ENCODE data around the gene ERAS.

ERAS gene

GRCh38 chrX:48823053-48823452, 3.3 kb upstream of the ERAS start:
- no peak for DNase-seq (ENCODE audit: low read depth in 2 of 2)
- H3K4me3 ChIP-seq (replicated peaks in 1 of 2; ENCODE audit: low read depth in 2 of 2, low read length in 2 of 2), result no peak overlapping the region
- no peak for TF ChIP-seq CTCF (IDR thresholded peaks at IDR 0.05; ENCODE audit: low read depth, low read length)

- no peak overlapping the region for H3K4me3 ChIP-seq (replicated peaks in 1 of 2; ENCODE audit: low read depth in 2 of 2, low read length in 2 of 2)
- DNase-seq (ENCODE audit: low read depth in 2 of 2), result no peak
- no peak for TF ChIP-seq CTCF (IDR thresholded peaks at IDR 0.05; ENCODE audit: low read depth, low read length)
Observed at GRCh38 chrX:48824066-48824465, 2.2 kb upstream of the ERAS start.

GRCh38 chrX:48826876-48827653, 752 bp downstream of the ERAS start:
- DNase-seq (ENCODE audit: low read depth in 2 of 2), result no peak
- TF ChIP-seq CTCF (IDR thresholded peaks at IDR 0.05; ENCODE audit: low read depth, low read length), result no peak
- no peak overlapping the region for H3K4me3 ChIP-seq (replicated peaks in 1 of 2; ENCODE audit: low read depth in 2 of 2, low read length in 2 of 2)

- TF ChIP-seq CTCF (IDR thresholded peaks at IDR 0.05; ENCODE audit: low read depth, low read length), result no peak
- H3K4me3 ChIP-seq (replicated peaks in 1 of 2; ENCODE audit: low read depth in 2 of 2, low read length in 2 of 2), result no peak overlapping the region
- no peak for DNase-seq (ENCODE audit: low read depth in 2 of 2)
Observed at GRCh38 chrX:48827654-48827968, 1.3 kb downstream of the ERAS start.

GRCh38 chrX:48829016-48829735, 2.9 kb downstream of the ERAS start:
- TF ChIP-seq CTCF (IDR thresholded peaks at IDR 0.05; ENCODE audit: low read depth, low read length), result no peak
- DNase-seq (ENCODE audit: low read depth in 2 of 2), result no peak

GRCh38 chrX:48831136-48831908, 5.0 kb downstream of the ERAS start:
- TF ChIP-seq CTCF (IDR thresholded peaks at IDR 0.05; ENCODE audit: low read depth, low read length), result no peak
- no peak overlapping the region for H3K4me3 ChIP-seq (replicated peaks in 1 of 2; ENCODE audit: low read depth in 2 of 2, low read length in 2 of 2)
- DNase-seq (ENCODE audit: low read depth in 2 of 2), result no peak

More at GRCh38 chrX:48829016-48829735, 2.9 kb downstream of the ERAS start:
- no peak overlapping the region for H3K4me3 ChIP-seq (replicated peaks in 1 of 2; ENCODE audit: low read depth in 2 of 2, low read length in 2 of 2)

All from cardiac fibroblast (primary cell).